GM19328 (cell line): ENCODE measurements around the gene GHR.

ENCODE experiments used
- ATAC-seq: cut with Tn5 transposase; IDR thresholded peaks from one replicate; pipeline ENCODE4 v1.9.1; 2021; ENCODE audit warnings: mild to moderate bottlenecking, moderate library complexity; ENCODE audit not compliant: unreplicated experiment

The GHR gene

GRCh38 chr5:42514754-42515153 is 91.5 kb downstream of the GHR start:
- ATAC-seq = no peak

- no peak for ATAC-seq
Observed at GRCh38 chr5:42515504-42515903, 92.3 kb downstream of the GHR start.

- no peak for ATAC-seq
Observed at GRCh38 chr5:42516282-42517042, 93.2 kb downstream of the GHR start.

GRCh38 chr5:42517164-42517563 is 93.9 kb downstream of the GHR start:
- ATAC-seq = no peak

- ATAC-seq = no peak
Observed at GRCh38 chr5:42518595-42519221, 95.5 kb downstream of the GHR start.

GRCh38 chr5:42520203-42520602 is 97.0 kb downstream of the GHR start:
- ATAC-seq = no peak

GRCh38 chr5:42520957-42521356 is 97.7 kb downstream of the GHR start:
- no peak for ATAC-seq

- ATAC-seq = no peak
Observed at GRCh38 chr5:42521406-42521805, 98.2 kb downstream of the GHR start.

GRCh38 chr5:42522783-42523182 is 99.5 kb downstream of the GHR start:
- no peak for ATAC-seq

- ATAC-seq = no peak
Observed at GRCh38 chr5:42526179-42526578, 102.9 kb downstream of the GHR start.

GRCh38 chr5:42531611-42532010 is 108.4 kb downstream of the GHR start:
- no peak for ATAC-seq

- ATAC-seq = no peak
Observed at GRCh38 chr5:42542106-42542505, 118.9 kb downstream of the GHR start.

- ATAC-seq = no peak
Observed at GRCh38 chr5:42543774-42544173, 120.5 kb downstream of the GHR start.

- ATAC-seq = no peak
Observed at GRCh38 chr5:42545038-42545437, 121.8 kb downstream of the GHR start.

- ATAC-seq = no peak
Observed at GRCh38 chr5:42547141-42547540, 123.9 kb downstream of the GHR start.

- ATAC-seq = no peak
Observed at GRCh38 chr5:42547894-42548293, 124.7 kb downstream of the GHR start.

- no peak for ATAC-seq
Observed at GRCh38 chr5:42552597-42552996, 129.4 kb downstream of the GHR start.

GRCh38 chr5:42553461-42553860 is 130.2 kb downstream of the GHR start:
- no peak for ATAC-seq

- ATAC-seq = no peak
Observed at GRCh38 chr5:42555010-42555409, 131.8 kb downstream of the GHR start.

- ATAC-seq = no peak
Observed at GRCh38 chr5:42555797-42556196, 132.6 kb downstream of the GHR start.

GRCh38 chr5:42557689-42558088 is 134.4 kb downstream of the GHR start:
- ATAC-seq = no peak

- ATAC-seq = no peak
Observed at GRCh38 chr5:42561656-42562055, 138.4 kb downstream of the GHR start.
